Activated CD4-positive, alpha-beta T cell treated with anti-CD3 and anti-CD28 coated beads, Interleukin-2, amount 50 U/mL, for 16 hours (primary cell): Measurements from ENCODE around the gene NBEA.
"Not testable (repeated sequence)": the region's sequence is repeated elsewhere in the genome, so short reads cannot be mapped to it uniquely, and the experiment has no call there.

Experiments used
- DNase-seq: peaks from one replicate; pipeline ENCODE4 v3.0.0-alpha.2; 2020

The NBEA gene

GRCh38 chr13:35598790-35599369, 656.8 kb downstream of the NBEA start:
- DNase-seq: no peak

- DNase-seq: no peak
Observed at GRCh38 chr13:35599384-35599783, 657.3 kb downstream of the NBEA start.

- DNase-seq: no peak
Observed at GRCh38 chr13:35600137-35600536, 658.1 kb downstream of the NBEA start.

- DNase-seq: no peak
Observed at GRCh38 chr13:35603593-35604285, 661.7 kb downstream of the NBEA start.

- DNase-seq: no peak
Observed at GRCh38 chr13:35614666-35615065, 672.6 kb downstream of the NBEA start.

- DNase-seq: no peak
Observed at GRCh38 chr13:35617420-35617819, 675.4 kb downstream of the NBEA start.

GRCh38 chr13:35618565-35619083, 676.6 kb downstream of the NBEA start:
- DNase-seq: no peak

- no peak for DNase-seq
Observed at GRCh38 chr13:35621989-35622388, 679.9 kb downstream of the NBEA start.

GRCh38 chr13:35629026-35629425, 687.0 kb downstream of the NBEA start:
- no peak for DNase-seq

- peak; percentile 22 for DNase-seq
Observed at GRCh38 chr13:35630551-35631275, 688.6 kb downstream of the NBEA start.

GRCh38 chr13:35631666-35632065, 689.6 kb downstream of the NBEA start:
- DNase-seq: no peak

- DNase-seq: no peak
Observed at GRCh38 chr13:35643625-35644024, 701.6 kb downstream of the NBEA start.

GRCh38 chr13:35646056-35646774, 704.1 kb downstream of the NBEA start:
- no peak for DNase-seq

GRCh38 chr13:35648201-35648600, 706.1 kb downstream of the NBEA start:
- DNase-seq: no peak

GRCh38 chr13:35649162-35649561, 707.1 kb downstream of the NBEA start:
- DNase-seq: no peak

GRCh38 chr13:35659796-35660195, 717.7 kb downstream of the NBEA start:
- DNase-seq: no peak

GRCh38 chr13:35664747-35665146, 722.7 kb downstream of the NBEA start:
- DNase-seq: no peak

GRCh38 chr13:35669321-35669720, 727.3 kb downstream of the NBEA start:
- no peak for DNase-seq

GRCh38 chr13:35672611-35673010, 730.5 kb downstream of the NBEA start:
- no peak for DNase-seq

GRCh38 chr13:35675651-35676050, 733.6 kb downstream of the NBEA start:
- DNase-seq: no peak

- not testable (repeated sequence) for DNase-seq
Observed at GRCh38 chr13:35677863-35678262, 735.8 kb downstream of the NBEA start.

GRCh38 chr13:35681685-35682084, 739.6 kb downstream of the NBEA start:
- DNase-seq: no peak

GRCh38 chr13:35684432-35684831, 742.4 kb downstream of the NBEA start:
- no peak for DNase-seq
